ENCODE data around the gene LRIG1.

The LRIG1 gene

DNA sequence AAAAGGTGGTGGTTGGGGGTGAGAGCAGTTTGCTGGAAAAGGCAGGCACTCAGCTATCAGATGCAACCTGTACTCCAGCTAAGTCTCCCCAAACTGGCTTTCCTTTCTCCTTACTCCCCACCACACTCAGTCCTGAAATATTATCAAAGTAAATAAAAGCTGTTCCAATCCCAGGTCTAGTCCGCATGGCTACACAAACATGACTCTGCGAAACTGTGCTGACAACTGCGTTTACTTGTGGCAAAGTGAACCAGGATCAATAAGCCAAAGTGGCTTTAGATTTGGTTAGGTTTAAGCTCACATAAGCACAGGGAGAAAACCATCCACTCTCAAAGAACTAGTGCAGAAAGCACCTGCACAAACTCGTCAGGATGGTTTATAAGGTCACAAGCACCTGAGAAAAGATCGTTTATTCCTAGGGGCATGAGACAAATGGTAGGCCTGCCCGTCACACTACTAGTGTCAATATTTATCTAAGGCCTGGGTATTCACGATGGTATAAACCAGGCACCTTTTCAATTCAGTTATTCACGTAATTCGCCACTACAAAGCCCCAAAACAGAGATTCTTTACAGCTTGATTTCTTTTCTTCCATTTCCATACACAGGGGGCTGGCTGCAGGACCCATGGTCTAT lies 25.3 kb downstream of the LRIG1 start:
- DNase-seq = no peak
- Mint-ChIP-seq H3K36me3 (ENCODE audit: low read depth) (peaks cover 18% of the 10 kb centered on the region), H3K27ac (no peak overlapping the region), H3K27me3 (no peaks in the 10 kb centered on the region), H3K4me1 (ENCODE audit: low read depth) (peaks cover 15% of the 10 kb centered on the region), H3K9me3 (peaks cover 10% of the 10 kb centered on the region), H3K4me3 (no peak overlapping the region)

DNA sequence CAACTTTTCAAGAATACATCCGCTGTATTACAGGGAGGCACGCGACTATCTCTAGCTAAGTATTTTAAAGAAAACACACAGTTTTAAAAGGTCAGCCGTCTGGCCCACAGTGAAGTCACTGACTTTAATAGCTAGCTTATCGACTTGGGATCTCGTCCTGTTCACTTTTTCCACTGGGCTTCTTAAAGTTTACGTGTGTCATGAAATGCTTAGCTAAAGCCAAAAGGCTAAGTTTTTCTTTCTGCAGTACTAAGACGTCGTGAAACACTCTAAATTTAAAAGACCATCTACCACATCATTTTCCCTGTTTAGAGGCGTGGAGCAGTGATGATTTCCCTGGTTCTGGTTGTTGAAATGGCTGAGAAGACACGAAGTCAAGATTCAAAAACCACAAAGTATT lies 27.1 kb downstream of the LRIG1 start:
- Mint-ChIP-seq H3K27ac (no peak overlapping the region), H3K27me3 (no peaks in the 10 kb centered on the region), H3K4me1 (ENCODE audit: low read depth) (peaks cover 33% of the 10 kb centered on the region), H3K9me3 (no peaks in the 10 kb centered on the region), H3K36me3 (ENCODE audit: low read depth) (peaks cover 16% of the 10 kb centered on the region), H3K4me3 (peak overlapping the region; percentile 73)
- no peak for DNase-seq

DNA sequence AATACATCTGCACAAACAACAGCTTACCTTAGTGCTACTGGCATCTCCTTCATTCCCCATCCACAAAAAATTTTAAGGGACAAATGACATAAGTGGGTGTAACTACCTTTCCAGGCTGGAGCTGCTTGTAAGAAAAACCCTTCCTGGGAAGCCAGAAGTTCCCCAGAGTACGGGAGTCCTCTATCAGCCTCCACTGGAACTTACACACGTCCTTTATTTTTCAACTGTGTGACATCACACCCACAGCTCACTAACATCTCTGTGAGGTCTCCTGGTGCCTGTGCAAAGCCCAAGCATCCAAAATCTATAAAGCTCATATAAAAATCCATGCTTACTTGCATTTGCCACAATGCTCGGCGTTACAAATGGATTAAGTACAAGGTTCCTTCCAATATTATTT lies 27.6 kb downstream of the LRIG1 start:
- peak overlapping the region; percentile 73 for H3K4me3 Mint-ChIP-seq
- no peak for DNase-seq
- H3K27me3 Mint-ChIP-seq = no peaks in the 10 kb centered on the region
- H3K27ac Mint-ChIP-seq = no peak overlapping the region
- no peaks in the 10 kb centered on the region for H3K9me3 Mint-ChIP-seq
- H3K36me3 Mint-ChIP-seq (ENCODE audit: low read depth) = peaks cover 20% of the 10 kb centered on the region
- peaks cover 38% of the 10 kb centered on the region for H3K4me1 Mint-ChIP-seq (ENCODE audit: low read depth)

DNA sequence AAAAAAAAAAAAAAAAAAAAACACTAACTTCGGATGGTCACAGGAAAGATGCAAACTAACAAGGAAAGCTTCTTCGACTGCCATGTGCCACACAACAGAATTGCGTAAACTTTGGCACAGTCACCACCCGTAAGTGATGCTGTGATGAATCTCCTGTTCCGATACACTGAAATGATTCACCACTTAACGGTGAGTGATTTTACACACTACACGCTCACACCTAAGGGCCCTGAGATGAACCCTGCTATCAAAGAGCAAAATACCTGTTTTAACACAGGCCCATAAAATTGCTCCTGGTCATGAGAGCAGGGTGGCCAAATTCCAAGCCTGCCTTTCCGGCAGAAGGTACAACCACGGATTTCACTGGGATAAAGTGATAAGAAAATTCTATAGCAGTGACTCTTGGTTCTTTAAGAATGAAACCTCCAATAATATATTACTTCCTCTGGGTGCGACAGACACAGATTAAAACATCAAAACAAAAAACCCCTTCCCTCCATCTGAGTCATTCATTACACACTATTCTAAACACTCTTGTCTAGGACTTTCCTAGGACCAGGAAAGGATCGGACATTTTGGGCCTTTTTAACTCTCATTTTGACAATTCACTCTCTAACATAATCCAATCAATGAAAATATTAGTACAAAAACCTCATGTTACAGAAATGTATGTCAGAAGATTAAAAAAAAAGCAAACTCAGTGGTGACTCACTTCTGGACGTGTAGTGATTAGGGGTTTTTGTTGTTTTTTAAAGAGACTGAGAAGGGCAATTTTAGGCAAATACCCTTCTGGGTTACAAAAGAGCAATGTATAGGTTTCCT lies 28.3 kb downstream of the LRIG1 start:
- Mint-ChIP-seq H3K4me1 (ENCODE audit: low read depth) (peaks cover 45% of the 10 kb centered on the region), H3K4me3 (peak overlapping the region; percentile 73), H3K9me3 (no peaks in the 10 kb centered on the region), H3K36me3 (ENCODE audit: low read depth) (peaks cover 26% of the 10 kb centered on the region), H3K27me3 (no peaks in the 10 kb centered on the region), H3K27ac (no peak overlapping the region)
- DNase-seq = peak; percentile 72

DNA sequence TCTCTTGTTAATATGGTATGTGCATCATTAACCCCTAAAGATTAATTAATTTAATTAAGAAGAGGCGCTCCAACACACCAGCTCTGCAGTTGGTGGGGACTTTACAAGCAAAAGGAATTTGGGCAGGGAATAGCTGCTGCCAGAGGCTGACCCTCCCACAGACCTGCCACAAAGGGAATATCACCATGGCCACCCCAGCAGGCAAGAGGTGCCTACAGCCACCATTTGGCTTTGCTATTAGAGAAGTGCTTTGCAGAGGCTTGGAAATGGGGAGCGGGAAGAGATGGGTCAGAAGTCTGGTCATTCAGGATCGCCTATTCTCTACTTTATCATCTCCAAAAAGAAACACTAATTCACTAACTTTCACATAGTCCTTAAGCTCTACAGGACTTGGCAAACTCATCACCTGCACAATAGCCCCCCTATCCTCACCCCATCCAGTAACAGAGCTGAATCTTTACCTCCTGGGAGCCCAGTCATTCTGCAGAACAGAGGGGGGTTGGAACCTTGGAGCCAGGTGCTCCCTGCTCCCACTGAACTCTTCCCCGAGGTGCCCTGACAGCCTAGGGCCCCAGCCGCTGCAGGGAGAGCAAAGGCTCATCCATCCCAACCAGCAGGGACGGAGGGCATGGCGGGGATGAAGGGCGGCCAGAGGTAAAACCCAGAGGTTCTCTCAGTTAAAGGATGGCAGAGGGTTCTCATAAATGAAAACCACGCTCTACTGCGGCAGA lies 29.7 kb downstream of the LRIG1 start:
- Mint-ChIP-seq H3K27me3 (no peaks in the 10 kb centered on the region), H3K4me1 (ENCODE audit: low read depth) (peaks cover 54% of the 10 kb centered on the region), H3K36me3 (ENCODE audit: low read depth) (peaks cover 23% of the 10 kb centered on the region), H3K27ac (peak overlapping the region; percentile 72), H3K9me3 (no peaks in the 10 kb centered on the region), H3K4me3 (no peak overlapping the region)
- no peak for DNase-seq

DNA sequence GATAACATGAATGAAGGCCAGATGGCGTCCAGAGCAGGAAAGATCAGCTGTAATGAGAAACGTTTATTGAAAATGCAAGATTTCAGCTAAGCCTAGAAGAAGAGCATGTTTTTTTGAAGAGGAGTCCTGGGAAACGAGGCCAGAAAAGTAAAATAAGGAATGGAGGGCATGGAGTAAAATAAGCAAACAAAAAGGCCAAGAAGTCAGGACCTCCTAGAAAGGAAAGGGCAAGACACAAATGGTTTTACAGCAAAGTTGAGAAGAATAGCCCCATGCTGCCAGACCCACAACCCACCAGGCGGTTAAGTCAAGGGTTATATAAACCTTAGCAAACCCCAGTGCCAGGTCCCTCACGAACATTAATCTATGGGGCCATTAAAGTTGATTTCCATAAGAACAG lies 30.5 kb downstream of the LRIG1 start:
- no peak for DNase-seq
- Mint-ChIP-seq H3K27ac (peak overlapping the region; percentile 96), H3K9me3 (no peaks in the 10 kb centered on the region), H3K4me3 (no peak overlapping the region), H3K36me3 (ENCODE audit: low read depth) (peaks cover 23% of the 10 kb centered on the region), H3K27me3 (no peaks in the 10 kb centered on the region), H3K4me1 (ENCODE audit: low read depth) (peaks cover 60% of the 10 kb centered on the region)

DNA sequence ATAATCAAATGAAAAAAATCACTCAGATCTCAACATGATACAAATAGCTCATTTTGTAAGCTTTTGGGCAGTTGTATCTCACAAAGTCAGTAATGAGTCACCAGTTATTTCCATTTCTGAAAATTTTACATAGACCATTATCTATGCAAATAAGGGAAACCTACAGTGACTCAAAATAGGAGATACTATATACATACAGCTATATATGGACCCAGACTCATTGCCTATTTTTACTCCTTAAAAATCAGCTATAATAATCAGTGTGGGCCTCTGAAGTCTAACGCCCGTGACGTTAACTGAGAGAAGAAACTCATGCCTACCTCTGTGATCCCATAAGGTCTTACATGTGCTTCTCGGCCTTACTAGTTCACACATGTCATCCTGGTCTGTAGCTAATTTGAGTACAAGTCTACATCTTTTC lies 31.6 kb downstream of the LRIG1 start:
- no peak for DNase-seq
- peaks cover 23% of the 10 kb centered on the region for H3K36me3 Mint-ChIP-seq (ENCODE audit: low read depth)
- no peaks in the 10 kb centered on the region for H3K27me3 Mint-ChIP-seq
- H3K9me3 Mint-ChIP-seq = no peaks in the 10 kb centered on the region
- peak overlapping the region; percentile 96 for H3K27ac Mint-ChIP-seq
- peaks cover 65% of the 10 kb centered on the region for H3K4me1 Mint-ChIP-seq (ENCODE audit: low read depth)
- peak overlapping the region; percentile 67 for H3K4me3 Mint-ChIP-seq

DNA sequence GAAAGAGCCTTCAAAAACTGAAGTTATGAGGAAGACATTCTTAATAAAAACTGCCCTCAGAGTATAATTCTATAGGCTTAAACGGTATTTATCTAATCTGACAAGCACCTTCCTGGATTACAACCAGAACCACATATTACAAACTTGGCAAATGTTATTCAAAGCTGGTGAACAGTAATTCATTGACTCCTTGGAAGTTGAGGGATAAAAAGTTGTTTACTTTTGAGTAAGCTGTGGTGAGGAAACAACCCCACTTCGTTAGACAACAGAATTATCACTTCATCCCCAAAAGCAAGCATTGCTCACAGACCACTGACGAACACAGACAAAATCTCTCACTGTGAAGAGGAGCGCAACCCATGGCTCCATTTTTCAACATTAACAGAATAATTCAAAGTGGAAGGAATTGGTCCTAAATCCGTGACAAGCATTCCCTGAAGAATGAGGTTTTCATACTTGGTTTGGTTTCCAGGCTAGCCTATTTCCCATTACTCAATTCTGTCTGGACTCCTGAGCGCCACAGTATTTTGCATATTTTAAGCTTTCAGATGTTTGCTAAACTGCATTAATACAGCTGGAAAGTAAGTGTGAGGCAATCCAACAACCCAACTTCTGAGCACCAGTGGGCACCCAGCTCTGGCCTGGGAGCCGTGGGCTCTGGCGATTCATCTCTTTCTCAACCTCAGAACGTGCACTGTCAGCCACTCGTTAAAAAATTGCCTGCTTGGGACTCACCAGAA lies 32.7 kb downstream of the LRIG1 start:
- H3K36me3 Mint-ChIP-seq (ENCODE audit: low read depth) = peaks cover 23% of the 10 kb centered on the region
- peak overlapping the region; percentile 96 for H3K27ac Mint-ChIP-seq
- H3K27me3 Mint-ChIP-seq = no peaks in the 10 kb centered on the region
- peaks cover 74% of the 10 kb centered on the region for H3K4me1 Mint-ChIP-seq (ENCODE audit: low read depth)
- DNase-seq = no peak
- H3K4me3 Mint-ChIP-seq = peak overlapping the region; percentile 67
- no peaks in the 10 kb centered on the region for H3K9me3 Mint-ChIP-seq

DNA sequence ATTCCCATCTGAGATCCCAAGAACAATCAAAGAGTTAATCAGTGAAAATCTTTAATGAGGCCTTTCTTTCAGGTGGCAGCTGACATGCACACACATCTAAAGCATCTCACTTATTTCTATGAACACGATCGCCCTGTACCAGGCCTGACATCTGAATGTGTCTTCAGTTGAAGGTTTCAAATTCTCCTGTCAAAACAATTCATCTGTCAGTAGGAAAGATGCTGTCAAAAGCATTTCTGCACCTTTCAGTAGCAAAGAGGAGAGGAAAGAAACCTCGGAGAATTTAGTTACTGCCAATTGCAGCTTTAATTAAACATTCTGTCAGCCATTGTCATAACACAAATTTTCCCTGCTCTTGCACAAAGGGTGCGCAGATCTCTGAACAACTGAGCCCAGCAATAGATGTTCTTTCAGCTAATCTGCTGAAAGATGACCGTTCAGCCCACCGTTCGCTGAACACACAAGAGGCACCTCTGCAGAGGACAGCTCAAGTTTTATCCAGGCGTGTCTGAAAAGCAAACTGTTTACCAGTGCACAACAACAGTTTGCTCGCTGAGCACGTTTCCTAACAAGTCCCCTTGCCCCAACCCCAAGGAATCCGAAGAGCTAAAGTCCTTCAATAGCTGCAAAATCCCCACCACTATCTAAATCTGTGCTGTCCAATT lies 34.1 kb downstream of the LRIG1 start:
- H3K27me3 Mint-ChIP-seq = no peaks in the 10 kb centered on the region
- H3K4me1 Mint-ChIP-seq (ENCODE audit: low read depth) = peaks cover 83% of the 10 kb centered on the region
- H3K4me3 Mint-ChIP-seq = no peak overlapping the region
- peak overlapping the region; percentile 50 for H3K27ac Mint-ChIP-seq
- no peaks in the 10 kb centered on the region for H3K9me3 Mint-ChIP-seq
- H3K36me3 Mint-ChIP-seq (ENCODE audit: low read depth) = peaks cover 32% of the 10 kb centered on the region
- DNase-seq = no peak

DNA sequence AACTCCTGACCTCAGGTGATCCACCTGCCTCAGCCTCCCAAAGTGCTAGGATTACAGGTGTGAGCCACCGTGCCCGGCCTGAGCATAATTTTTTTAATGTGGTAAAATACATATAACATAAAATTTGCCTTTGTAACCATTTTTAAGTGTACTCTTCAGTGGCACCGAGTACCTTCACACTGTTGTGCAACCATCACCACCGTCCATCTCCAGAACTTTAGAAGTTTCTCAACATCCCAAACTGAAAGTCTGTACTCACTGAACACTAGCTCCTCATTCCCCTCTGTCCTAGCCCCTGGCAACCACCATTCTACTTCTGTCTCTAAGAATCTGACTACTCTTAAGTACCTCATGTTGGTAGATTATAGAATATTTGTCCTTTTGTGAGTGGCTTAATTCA lies 35.2 kb downstream of the LRIG1 start:
- DNase-seq = no peak
- Mint-ChIP-seq H3K9me3 (no peaks in the 10 kb centered on the region), H3K27ac (peak overlapping the region; percentile 50), H3K4me1 (ENCODE audit: low read depth) (peaks cover 77% of the 10 kb centered on the region), H3K4me3 (no peak overlapping the region), H3K36me3 (ENCODE audit: low read depth) (peaks cover 40% of the 10 kb centered on the region), H3K27me3 (no peaks in the 10 kb centered on the region)

DNA sequence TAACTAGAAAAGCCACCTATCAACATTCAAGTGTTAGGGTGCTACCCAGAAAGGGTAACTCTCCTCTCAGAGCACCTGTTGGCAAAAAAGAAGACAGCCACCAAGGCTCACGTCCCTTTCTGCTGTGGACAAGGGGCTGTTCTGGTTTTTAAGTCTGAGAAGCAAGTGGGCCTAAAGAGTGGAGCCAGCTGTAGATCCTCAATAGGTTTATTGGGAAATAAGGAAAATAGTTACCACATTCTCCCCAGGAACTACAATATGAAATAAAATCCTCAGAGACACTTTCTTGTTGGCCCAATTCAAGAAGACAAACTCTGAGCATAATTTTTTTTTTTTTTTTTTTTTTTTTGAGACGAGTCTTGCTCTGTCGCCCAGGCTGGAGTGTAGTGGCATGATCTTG lies 35.8 kb downstream of the LRIG1 start:
- Mint-ChIP-seq H3K4me1 (ENCODE audit: low read depth) (peaks cover 77% of the 10 kb centered on the region), H3K36me3 (ENCODE audit: low read depth) (peaks cover 43% of the 10 kb centered on the region), H3K27ac (no peak overlapping the region), H3K9me3 (no peaks in the 10 kb centered on the region), H3K4me3 (no peak overlapping the region), H3K27me3 (no peaks in the 10 kb centered on the region)
- no peak for DNase-seq

DNA sequence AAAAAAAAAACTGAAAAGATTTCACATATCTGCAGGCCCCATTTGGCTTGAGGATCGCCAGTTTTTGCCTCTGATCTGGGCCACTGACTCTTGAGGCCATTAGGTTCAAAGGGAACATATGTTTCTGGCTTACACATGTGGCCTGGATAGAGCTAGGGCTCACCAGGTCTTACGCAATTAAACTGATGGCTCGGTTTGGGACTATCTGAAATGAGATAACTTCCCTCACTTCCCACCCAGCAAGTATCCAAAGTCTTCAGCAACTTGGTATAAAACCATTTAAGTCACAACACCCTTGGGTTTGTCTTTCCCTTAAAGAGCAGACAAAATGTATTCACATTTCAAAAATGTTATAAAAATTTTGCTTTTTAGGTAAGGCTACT lies 36.3 kb downstream of the LRIG1 start:
- H3K36me3 Mint-ChIP-seq (ENCODE audit: low read depth) = peaks cover 44% of the 10 kb centered on the region
- no peaks in the 10 kb centered on the region for H3K27me3 Mint-ChIP-seq
- H3K9me3 Mint-ChIP-seq = no peaks in the 10 kb centered on the region
- no peak overlapping the region for H3K4me3 Mint-ChIP-seq
- peaks cover 76% of the 10 kb centered on the region for H3K4me1 Mint-ChIP-seq (ENCODE audit: low read depth)
- H3K27ac Mint-ChIP-seq = peak overlapping the region; percentile 26
- DNase-seq = no peak

DNA sequence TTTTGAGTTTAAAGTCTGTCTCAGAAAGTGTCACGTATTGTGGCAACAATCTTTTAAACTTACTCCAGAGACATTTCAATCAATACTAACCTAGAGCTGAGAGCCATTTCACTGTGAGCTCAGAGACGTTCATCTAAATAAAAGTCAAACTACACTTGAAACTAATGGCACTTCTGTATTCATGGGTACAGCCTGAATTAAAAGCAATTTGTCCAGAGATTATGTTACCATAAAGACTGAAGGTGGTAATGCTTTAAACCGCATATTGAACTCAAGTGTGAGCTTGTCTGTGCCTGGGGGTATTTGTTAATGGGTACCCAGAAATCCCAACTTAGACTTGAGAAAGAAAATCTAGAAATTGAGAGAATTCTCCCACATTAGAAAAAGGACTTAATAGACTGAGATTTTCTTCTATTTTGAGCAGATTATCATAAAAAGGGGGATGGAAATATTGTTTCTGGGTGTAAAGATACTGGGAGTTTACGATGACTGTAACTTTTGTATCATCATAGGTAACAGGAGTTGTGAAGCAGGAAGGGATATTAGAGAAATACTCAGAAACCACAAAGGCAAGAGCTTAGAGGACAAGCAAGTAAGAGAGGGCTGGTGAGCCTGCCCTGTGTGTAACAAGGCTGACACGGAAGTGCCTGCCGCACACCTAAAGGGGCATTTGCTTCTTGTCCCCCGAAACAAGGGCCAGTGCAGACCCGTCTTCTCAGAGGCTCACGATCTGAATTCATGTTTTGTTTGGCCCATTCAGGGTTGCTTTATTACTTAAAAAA lies 36.9 kb downstream of the LRIG1 start:
- no peaks in the 10 kb centered on the region for H3K9me3 Mint-ChIP-seq
- H3K36me3 Mint-ChIP-seq (ENCODE audit: low read depth) = peaks cover 47% of the 10 kb centered on the region
- H3K4me1 Mint-ChIP-seq (ENCODE audit: low read depth) = peaks cover 72% of the 10 kb centered on the region
- no peaks in the 10 kb centered on the region for H3K27me3 Mint-ChIP-seq
- DNase-seq = no peak
- H3K27ac Mint-ChIP-seq = no peak overlapping the region
- no peak overlapping the region for H3K4me3 Mint-ChIP-seq
